Measurements from ENCODE around the gene DYNLT5. TPM values are rescaled to one million over a fixed set of nuclear protein-coding genes. Genes with fewer than 3 reads are reported as not detected.

The DYNLT5 gene
- total RNA-seq, 1 experiment from 2014 or later = not detected

GRCh38 chr1:66787641-66788040 lies 35.4 kb downstream of the DYNLT5 start:
- no peaks in the 10 kb centered on the region for H3K9me3 ChIP-seq (ENCODE audit: control insufficient read depth in 1 of 2, insufficient read depth in 1 of 2, low read depth in 1 of 2, low read length in 2 of 2)
- no peak overlapping the region for H3K4me2 ChIP-seq (ENCODE audit: low read length)
- no peaks in the 10 kb centered on the region for H3K79me2 ChIP-seq (ENCODE audit: insufficient read depth, low read length)
- H3K4me3 ChIP-seq (replicated peaks in 1 of 2; ENCODE audit: low read depth in 1 of 2, low read length in 2 of 2) = no peak overlapping the region
- no peaks in the 10 kb centered on the region for H4K20me1 ChIP-seq (ENCODE audit: insufficient read depth)
- ChIA-PET POLR2A (no interaction called here), RAD21 (ENCODE audit: low non-redundant PET in 1 of 2, low total read pairs in 2 of 2, uncharacterized antibody in 2 of 2, unreplicated experiment in 2 of 2) (no interaction called here), CTCF (interaction anchor here (0.6 to 2.4 kb wide), 2 partner anchors 23 to 336 kb away, joined by 3 to 5 read pairs; no protein-coding TSS in a partner anchor)
- no peak for DNase-seq (ENCODE audit: low read depth, low spot score)
- TF ChIP-seq SIN3A (IDR thresholded peaks at IDR 0.05; ENCODE audit: low read depth) (no peak), YY1 (IDR thresholded peaks at IDR 0.05; ENCODE audit: extremely low read depth, insufficient replicate concordance, low read depth, low read length) (no peak), CBX3 (IDR thresholded peaks at IDR 0.05; ENCODE audit: low read depth) (no peak), MAX (IDR thresholded peaks at IDR 0.05) (no peak), CEBPB (IDR thresholded peaks at IDR 0.05; ENCODE audit: low read depth) (no peak), ZNF274 (IDR thresholded peaks at IDR 0.05; ENCODE audit: low read depth, low read length) (no peak), SRF (IDR thresholded peaks at IDR 0.05; ENCODE audit: low read depth) (no peak), JUND (IDR thresholded peaks at IDR 0.05) (no peak), ZFX (IDR thresholded peaks at IDR 0.05) (no peak), SP1 (IDR thresholded peaks at IDR 0.05; ENCODE audit: low read depth) (no peak), EZH2 (IDR thresholded peaks at IDR 0.05) (no peak), REST (IDR thresholded peaks at IDR 0.05; ENCODE audit: low read depth) (no peak), CTCF (IDR thresholded peaks at IDR 0.05 in 2 of 3, conservative IDR thresholded peaks at IDR 0.05 in 1 of 3; ENCODE audit: borderline replicate concordance in 1 of 3, insufficient read depth in 1 of 3, low read depth in 2 of 3, low read length in 2 of 3) (no peak), EGR1 (IDR thresholded peaks at IDR 0.05; ENCODE audit: low read depth) (no peak), ZBTB33 (IDR thresholded peaks at IDR 0.05; ENCODE audit: extremely low read depth, insufficient replicate concordance, low read length) (no peak)
- no peaks in the 10 kb centered on the region for H3K9me2 ChIP-seq (ENCODE audit: insufficient read depth)
- H3K27ac ChIP-seq (ENCODE audit: low read depth, low read length) = no peak overlapping the region
- no peak overlapping the region for H2AFZ ChIP-seq (ENCODE audit: low read depth, low read length, poor library complexity, severe bottlenecking)
- H3K27me3 ChIP-seq (ENCODE audit: insufficient read depth, low read length) = no peaks in the 10 kb centered on the region
- ATAC-seq = no peak
- no peaks in the 10 kb centered on the region for H3K36me3 ChIP-seq (ENCODE audit: control insufficient read depth in 1 of 2, insufficient read depth in 2 of 2, low read length in 2 of 2)
- intact Hi-C loops (cut with micrococcal nuclease) = no loop called here
- no TSS peak for BruUV-seq (replicated peaks)
- no peak overlapping the region for H3K9ac ChIP-seq (ENCODE audit: low read length)
- peaks cover 4% of the 10 kb centered on the region in 2 experiments; a peak in 3 of 4 replicates for H3K4me1 ChIP-seq (ENCODE audit: control insufficient read depth in 1 of 2, insufficient read depth in 2 of 2, low read length in 2 of 2)

Measured in HCT116 (cell line).